ENCODE data around the gene PRKCE. TPM values are rescaled to one million over a fixed set of nuclear protein-coding genes. Genes with fewer than 3 reads are reported as not detected.
"Not testable (repeated sequence)": the region's sequence is repeated elsewhere in the genome, so short reads cannot be mapped to it uniquely, and the experiment has no call there.

Gene PRKCE
- total RNA-seq, 3 donors from 2014 or later (not counting 1 experiment from before 2014, with no cell fraction given), result 35.2 to 42.1 (median 38.6) TPM

GRCh38 chr2:46200861-46201605, 549.6 kb downstream of the PRKCE start:
- H3K9me3 ChIP-seq (ENCODE audit: control insufficient read depth, insufficient read depth, low read length), result no peaks in the 10 kb centered on the region
- Mint-ChIP-seq H3K9me3 (no peaks in the 10 kb centered on the region), H3K27me3 (ENCODE audit: low read depth in 2 of 2) (no peaks in the 10 kb centered on the region), H3K36me3 (no peaks in the 10 kb centered on the region), H3K4me3 (no peak overlapping the region), H3K4me1 (peaks cover 24 to 27% of the 10 kb centered on the region in 2 donors), H3K27ac (peak overlapping the region in 1 of 2 donors; percentile 11)
- no peak for DNase-seq
- no peak for ATAC-seq
- intact Hi-C loops (cut with micrococcal nuclease), result no loop called here
- 96% methylated on average over 7 of the region's 7 CpGs for WGBS (ENCODE audit: insufficient coverage)
- no peaks in the 10 kb centered on the region for H3K27me3 ChIP-seq (ENCODE audit: control insufficient read depth, insufficient read depth, low read length)
- H3K4me1 ChIP-seq (ENCODE audit: control insufficient read depth, insufficient read depth, low read length), result no peaks in the 10 kb centered on the region
- no peak overlapping the region for H3K4me3 ChIP-seq (ENCODE audit: low read length)
- no peak overlapping the region for H3K27ac ChIP-seq (ENCODE audit: low read length)
- TF ChIP-seq, protein P1, sequence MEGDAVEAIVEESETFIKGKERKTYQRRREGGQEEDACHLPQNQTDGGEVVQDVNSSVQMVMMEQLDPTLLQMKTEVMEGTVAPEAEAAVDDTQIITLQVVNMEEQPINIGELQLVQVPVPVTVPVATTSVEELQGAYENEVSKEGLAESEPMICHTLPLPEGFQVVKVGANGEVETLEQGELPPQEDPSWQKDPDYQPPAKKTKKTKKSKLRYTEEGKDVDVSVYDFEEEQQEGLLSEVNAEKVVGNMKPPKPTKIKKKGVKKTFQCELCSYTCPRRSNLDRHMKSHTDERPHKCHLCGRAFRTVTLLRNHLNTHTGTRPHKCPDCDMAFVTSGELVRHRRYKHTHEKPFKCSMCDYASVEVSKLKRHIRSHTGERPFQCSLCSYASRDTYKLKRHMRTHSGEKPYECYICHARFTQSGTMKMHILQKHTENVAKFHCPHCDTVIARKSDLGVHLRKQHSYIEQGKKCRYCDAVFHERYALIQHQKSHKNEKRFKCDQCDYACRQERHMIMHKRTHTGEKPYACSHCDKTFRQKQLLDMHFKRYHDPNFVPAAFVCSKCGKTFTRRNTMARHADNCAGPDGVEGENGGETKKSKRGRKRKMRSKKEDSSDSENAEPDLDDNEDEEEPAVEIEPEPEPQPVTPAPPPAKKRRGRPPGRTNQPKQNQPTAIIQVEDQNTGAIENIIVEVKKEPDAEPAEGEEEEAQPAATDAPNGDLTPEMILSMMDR (IDR thresholded peaks at IDR 0.05), result no peak
- no peaks in the 10 kb centered on the region for H3K36me3 ChIP-seq (ENCODE audit: control insufficient read depth, insufficient read depth, low read length)

DNA sequence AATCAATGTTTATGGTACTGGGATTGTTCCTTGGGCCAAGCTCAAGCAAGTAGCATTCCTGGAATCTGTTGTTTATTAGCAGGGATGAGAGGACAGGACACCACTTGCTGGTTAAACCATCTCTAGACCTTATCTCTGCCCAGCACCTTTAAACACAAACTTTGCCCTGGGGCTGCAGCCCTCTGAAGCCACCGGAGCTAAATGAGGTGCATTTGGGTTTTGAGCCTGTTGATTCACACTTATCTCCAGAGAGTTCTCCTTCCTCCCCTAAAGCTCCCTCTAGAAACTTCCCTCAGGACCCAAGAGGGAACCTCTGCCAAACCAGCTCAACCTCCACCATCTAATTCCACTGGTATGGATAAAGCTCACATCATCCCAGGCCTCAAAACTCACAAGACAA, 551.0 kb downstream of the PRKCE start:
- H3K4me1 Mint-ChIP-seq, result peaks cover 21 to 25% of the 10 kb centered on the region in 2 donors
- Histone ChIP-seq H3K27ac (ENCODE audit: low read length) (no peak overlapping the region), H3K9me3 (ENCODE audit: control insufficient read depth, insufficient read depth, low read length) (no peaks in the 10 kb centered on the region), H3K36me3 (ENCODE audit: control insufficient read depth, insufficient read depth, low read length) (no peaks in the 10 kb centered on the region), H3K27me3 (ENCODE audit: control insufficient read depth, insufficient read depth, low read length) (no peaks in the 10 kb centered on the region), H3K4me3 (ENCODE audit: low read length) (no peak overlapping the region), H3K4me1 (ENCODE audit: control insufficient read depth, insufficient read depth, low read length) (no peaks in the 10 kb centered on the region)
- DNase-seq, result no peak
- no peak overlapping the region for H3K27ac Mint-ChIP-seq
- H3K27me3 Mint-ChIP-seq (ENCODE audit: low read depth in 2 of 2), result peaks cover 0 to 4% of the 10 kb centered on the region in 2 donors
- H3K4me3 Mint-ChIP-seq, result no peak overlapping the region
- 83% methylated on average over 1 of the region's 1 CpG for WGBS (ENCODE audit: insufficient coverage)
- H3K9me3 Mint-ChIP-seq, result no peaks in the 10 kb centered on the region
- intact Hi-C loops (cut with micrococcal nuclease), result no loop called here
- TF ChIP-seq, protein P1 (IDR thresholded peaks at IDR 0.05), result no peak
- no peaks in the 10 kb centered on the region for H3K36me3 Mint-ChIP-seq
- ATAC-seq, result no peak

GRCh38 chr2:46202987-46203386, 551.5 kb downstream of the PRKCE start:
- DNase-seq, result no peak
- Mint-ChIP-seq H3K4me3 (no peak overlapping the region), H3K27me3 (ENCODE audit: low read depth in 2 of 2) (peaks cover 0 to 6% of the 10 kb centered on the region in 2 donors), H3K36me3 (no peaks in the 10 kb centered on the region), H3K4me1 (peaks cover 16 to 21% of the 10 kb centered on the region in 2 donors), H3K27ac (no peak overlapping the region), H3K9me3 (no peaks in the 10 kb centered on the region)
- Histone ChIP-seq H3K36me3 (ENCODE audit: control insufficient read depth, insufficient read depth, low read length) (no peaks in the 10 kb centered on the region), H3K27me3 (ENCODE audit: control insufficient read depth, insufficient read depth, low read length) (no peaks in the 10 kb centered on the region), H3K4me3 (ENCODE audit: low read length) (no peak overlapping the region), H3K27ac (ENCODE audit: low read length) (no peak overlapping the region), H3K9me3 (ENCODE audit: control insufficient read depth, insufficient read depth, low read length) (no peaks in the 10 kb centered on the region), H3K4me1 (ENCODE audit: control insufficient read depth, insufficient read depth, low read length) (no peaks in the 10 kb centered on the region)
- ATAC-seq, result peak in 1 of 3 donors; percentile 63
- 44% methylated on average over 5 of the region's 5 CpGs for WGBS (ENCODE audit: insufficient coverage)
- TF ChIP-seq, protein P1 (IDR thresholded peaks at IDR 0.05), result no peak
- intact Hi-C loops (cut with micrococcal nuclease), result no loop called here

DNA sequence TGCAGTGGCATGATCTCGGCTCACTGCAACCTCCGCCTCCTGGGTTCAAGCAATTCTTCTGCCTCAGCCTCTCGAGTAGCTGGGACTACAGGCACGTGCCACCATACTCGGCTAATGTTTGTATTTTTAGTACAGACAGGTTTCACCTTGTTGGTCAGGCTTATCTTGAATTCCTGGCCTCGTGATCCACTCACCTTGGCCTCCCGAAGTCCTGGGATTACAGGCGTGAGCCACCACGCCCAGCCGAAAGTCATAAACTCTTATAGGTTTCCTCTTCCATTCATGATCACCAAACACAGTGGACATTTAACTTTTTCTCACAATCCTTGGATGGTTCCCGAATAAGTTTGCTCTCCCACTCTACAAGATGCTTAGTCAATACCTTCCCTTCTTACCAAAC, 552.2 kb downstream of the PRKCE start:
- H3K36me3 ChIP-seq (ENCODE audit: control insufficient read depth, insufficient read depth, low read length); H3K4me3 Mint-ChIP-seq; ATAC-seq; DNase-seq; H3K9me3 Mint-ChIP-seq; H3K4me1 ChIP-seq (ENCODE audit: control insufficient read depth, insufficient read depth, low read length); intact Hi-C loops (cut with micrococcal nuclease); H3K9me3 ChIP-seq (ENCODE audit: control insufficient read depth, insufficient read depth, low read length); H3K27me3 ChIP-seq (ENCODE audit: control insufficient read depth, insufficient read depth, low read length); H3K4me3 ChIP-seq (ENCODE audit: low read length); H3K36me3 Mint-ChIP-seq; H3K27me3 Mint-ChIP-seq (ENCODE audit: low read depth in 2 of 2); H3K27ac Mint-ChIP-seq; H3K27ac ChIP-seq (ENCODE audit: low read length): not testable (repeated sequence)
- WGBS (ENCODE audit: insufficient coverage), result 92% methylated on average over 11 of the region's 11 CpGs
- H3K4me1 Mint-ChIP-seq, result peaks cover 15 to 21% of the 10 kb centered on the region in 2 donors
